LNCAP (cell line): ENCODE data around the gene DGCR8.

Experiments
- TF ChIP-seq, protein P1 (sequence below): fragments of 450-650 bp; IDR thresholded peaks from 2 replicates; pipeline ENCODE4 v1.5.1; 2017; ENCODE audit warnings: mild to moderate bottlenecking

The DGCR8 gene

DNA sequence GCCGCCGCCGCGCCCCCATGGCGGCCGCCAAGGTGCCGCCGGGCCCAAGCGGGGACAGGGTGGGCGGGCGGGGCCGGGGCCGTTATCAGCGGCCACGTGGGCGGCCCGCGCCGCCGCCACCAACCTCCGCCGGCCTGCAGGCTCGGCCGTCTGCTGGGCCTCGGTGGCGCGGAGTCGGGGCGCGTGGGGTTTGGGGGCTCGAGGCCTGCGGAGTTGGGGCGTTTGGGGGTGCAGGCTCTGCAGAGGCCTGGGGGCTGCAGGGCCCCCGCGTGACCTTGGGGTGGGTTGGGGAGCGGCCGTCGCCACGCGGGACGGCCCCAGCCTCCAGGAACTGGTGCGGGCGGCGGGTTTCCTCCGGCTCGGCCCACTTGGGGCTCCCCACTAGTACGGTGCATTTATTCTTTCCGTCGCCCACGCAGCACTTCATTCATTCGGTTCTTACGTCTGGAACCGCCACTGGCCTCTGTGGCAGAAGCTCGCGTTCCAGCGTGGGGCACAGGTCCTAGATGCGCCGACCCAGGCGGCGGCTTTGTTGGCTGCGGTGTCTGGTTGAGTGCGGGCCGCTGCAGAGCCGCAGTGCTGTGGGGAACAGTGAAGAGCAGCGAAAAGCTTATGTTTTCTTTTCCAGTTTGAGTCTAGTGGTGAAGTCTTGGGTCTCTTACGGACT, 37.7 kb downstream of the DGCR8 start:
- TF ChIP-seq, protein P1, sequence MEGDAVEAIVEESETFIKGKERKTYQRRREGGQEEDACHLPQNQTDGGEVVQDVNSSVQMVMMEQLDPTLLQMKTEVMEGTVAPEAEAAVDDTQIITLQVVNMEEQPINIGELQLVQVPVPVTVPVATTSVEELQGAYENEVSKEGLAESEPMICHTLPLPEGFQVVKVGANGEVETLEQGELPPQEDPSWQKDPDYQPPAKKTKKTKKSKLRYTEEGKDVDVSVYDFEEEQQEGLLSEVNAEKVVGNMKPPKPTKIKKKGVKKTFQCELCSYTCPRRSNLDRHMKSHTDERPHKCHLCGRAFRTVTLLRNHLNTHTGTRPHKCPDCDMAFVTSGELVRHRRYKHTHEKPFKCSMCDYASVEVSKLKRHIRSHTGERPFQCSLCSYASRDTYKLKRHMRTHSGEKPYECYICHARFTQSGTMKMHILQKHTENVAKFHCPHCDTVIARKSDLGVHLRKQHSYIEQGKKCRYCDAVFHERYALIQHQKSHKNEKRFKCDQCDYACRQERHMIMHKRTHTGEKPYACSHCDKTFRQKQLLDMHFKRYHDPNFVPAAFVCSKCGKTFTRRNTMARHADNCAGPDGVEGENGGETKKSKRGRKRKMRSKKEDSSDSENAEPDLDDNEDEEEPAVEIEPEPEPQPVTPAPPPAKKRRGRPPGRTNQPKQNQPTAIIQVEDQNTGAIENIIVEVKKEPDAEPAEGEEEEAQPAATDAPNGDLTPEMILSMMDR, result no peak

DNA sequence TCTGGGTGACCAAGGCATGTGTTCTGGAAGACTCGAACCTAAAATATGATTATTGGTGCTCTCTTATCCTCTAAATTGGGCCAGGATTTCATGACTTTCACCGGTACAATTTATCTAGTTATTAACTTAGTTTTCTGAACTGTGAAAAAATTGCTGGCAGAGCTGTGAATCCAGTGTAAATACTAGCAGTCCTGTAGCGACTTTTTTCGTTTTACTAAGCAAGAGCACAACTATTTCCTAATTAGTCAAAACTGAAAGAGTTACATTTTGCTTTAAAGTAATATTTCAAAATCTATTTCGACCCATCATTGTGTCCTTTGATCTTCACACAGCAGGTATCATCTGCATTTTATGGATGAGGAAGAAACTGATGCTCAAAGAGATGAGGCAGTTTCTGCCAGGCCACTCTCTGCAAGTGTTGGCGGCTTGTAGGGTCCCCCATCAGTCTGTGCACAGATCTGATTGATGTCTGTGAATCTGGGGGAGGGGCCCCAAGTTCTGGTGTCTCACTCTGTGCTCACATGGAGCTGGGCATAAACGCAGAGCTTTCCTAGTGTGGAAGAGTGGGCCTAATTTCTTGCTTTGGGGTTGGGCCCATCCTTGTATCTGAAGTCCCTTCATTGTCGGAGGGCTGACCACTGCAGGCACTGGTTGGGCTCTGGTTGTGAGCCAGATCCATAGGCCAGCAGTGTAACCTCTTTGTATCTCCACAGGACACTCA, 38.4 kb downstream of the DGCR8 start:
- TF ChIP-seq, protein P1, result no peak

DNA sequence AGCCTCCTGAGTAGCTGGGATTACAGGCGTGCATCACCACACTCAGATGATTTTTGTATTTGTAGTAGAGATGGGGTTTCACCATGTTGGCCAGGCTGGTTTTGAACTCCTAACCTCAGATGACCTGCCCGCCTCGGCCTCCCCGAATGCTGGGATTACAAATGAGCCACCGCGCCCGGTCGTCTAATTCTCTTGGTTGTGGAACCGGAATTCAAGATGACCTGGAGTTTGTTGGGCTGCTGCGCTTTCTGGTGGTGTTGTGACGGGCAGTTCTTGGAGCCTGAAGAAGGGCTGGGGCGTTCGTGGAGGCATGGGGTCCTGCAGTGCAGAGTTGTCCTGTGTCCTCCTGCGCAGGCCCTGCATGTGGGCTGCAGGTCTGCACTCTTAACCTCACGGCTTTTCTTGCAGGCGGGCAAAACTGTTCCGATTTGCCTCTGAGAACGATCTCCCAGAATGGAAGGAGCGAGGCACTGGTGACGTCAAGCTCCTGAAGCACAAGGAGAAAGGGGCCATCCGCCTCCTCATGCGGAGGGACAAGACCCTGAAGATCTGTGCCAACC, 41.9 kb downstream of the DGCR8 start:
- TF ChIP-seq, protein P1, result no peak

DNA sequence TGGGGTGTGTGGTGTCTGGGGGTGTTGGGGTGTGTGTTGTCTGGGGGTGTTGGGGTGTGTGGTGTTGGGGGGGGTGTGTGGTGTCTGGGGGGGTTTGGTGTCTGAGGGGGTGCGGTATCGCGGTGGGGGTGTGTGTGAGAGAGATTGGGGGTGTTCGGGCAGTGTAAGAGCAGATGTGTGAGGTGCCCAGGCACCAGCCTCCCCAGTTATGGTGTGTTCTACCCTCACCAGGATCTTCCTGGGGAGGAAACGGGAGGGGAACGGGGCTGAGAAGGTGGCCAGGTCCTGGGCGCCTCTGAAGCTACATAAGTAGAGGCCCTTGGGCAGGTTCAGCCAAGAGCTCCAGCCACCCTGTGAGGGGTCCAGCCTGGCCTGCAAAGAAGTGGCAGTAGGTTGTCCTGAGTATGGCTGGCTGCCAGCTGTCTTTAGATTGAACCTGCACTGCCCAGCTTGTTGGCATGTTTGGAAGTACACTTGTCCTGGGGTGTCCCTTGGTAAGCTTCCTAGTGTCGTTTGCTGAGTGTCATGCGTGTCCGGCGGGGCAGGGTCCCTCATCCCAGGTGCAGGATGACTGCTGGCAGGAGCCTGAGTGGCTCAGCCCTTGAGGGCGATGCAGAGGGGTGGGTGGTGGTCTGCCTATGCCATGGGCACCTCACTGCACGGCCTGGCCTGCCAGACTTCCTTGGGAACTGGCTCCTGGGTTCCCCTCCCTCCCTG, 43.5 kb downstream of the DGCR8 start:
- TF ChIP-seq, protein P1, result no peak

DNA sequence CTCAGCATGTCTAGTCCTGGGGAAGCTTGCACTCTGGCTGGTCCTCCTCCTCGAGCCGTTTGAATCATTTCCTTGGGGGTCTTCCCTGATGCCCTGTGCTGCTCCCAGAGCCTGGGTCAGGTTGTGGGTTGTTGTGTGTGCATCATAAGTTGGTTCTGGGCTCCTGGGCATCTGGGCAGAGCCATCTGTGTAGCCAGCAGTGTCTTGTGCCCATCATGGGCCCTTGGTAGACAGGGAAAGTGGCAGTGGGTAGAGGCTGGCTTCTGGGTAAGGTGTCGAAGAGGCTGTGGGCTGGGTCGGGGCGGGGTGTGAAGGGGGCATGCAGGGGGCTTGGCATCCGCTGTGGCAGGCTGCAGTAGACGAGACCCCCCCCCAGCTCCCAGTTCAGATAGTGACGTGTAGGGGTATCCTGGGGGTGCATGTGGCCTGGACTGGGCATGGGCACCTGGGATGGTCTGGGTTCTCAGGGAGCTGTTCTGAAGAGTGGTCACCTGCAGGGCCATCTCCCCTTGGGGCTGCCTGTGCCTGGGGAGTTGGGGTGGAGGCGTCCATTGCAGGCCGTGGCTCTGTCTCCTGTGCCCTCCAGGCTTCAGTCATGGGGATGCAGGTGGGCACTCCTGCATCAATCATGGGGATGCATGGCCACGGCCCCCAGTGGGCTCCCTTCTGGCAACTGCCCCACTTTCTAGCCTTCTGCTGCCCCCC, 44.2 kb downstream of the DGCR8 start:
- TF ChIP-seq, protein P1, result no peak

DNA sequence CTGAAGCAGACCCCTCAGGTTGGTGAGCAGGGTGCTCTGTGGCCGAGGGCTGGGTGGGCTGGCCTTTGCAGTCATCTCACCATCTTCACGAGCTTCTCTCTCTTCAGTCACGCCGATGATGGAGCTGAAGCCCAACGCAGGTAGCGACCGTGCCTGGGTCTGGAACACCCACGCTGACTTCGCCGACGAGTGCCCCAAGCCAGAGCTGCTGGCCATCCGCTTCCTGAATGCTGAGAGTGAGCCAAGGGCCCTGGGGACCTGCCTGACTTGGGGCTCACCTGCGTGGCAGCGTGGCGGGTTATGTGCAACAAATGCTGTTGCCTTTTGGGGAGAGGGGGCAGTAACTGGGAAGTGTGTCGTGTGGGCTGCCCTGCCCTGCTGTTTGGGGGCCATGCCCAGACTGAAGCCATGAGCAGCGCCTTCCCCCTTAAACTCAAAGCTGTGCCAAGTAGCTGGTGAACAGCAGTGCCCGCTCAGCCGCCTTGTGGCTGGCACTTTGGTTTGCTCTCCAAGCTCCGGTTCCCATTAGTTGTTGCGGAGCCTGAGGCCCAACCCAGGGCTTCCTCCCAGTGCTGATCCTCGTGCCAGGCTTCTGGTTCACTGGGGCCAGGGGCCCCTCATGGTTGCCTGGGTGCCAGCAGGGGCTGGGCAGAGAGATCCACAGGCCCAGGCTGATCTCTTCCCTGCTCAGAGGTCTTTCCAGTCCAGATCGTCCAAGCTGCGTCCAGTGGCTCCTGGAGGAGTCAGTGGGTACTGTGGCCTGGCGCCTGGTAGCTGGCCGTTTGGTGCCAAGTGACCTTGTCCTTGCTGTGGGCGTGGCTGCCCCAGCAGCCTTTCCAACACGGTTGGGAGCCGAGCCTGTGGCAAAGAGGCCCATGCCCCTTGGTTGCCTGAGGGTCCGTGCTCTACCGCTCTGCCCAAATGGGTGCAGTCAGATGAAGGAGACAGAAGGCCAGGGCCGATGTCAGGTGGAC, 45.4 kb downstream of the DGCR8 start:
- TF ChIP-seq, protein P1, result no peak
